ENCODE results near the gene FFAR1.

GRCh38 chr19:35344511-35345031 lies 3.1 kb upstream of the FFAR1 start:
- TF ChIP-seq, protein P1, sequence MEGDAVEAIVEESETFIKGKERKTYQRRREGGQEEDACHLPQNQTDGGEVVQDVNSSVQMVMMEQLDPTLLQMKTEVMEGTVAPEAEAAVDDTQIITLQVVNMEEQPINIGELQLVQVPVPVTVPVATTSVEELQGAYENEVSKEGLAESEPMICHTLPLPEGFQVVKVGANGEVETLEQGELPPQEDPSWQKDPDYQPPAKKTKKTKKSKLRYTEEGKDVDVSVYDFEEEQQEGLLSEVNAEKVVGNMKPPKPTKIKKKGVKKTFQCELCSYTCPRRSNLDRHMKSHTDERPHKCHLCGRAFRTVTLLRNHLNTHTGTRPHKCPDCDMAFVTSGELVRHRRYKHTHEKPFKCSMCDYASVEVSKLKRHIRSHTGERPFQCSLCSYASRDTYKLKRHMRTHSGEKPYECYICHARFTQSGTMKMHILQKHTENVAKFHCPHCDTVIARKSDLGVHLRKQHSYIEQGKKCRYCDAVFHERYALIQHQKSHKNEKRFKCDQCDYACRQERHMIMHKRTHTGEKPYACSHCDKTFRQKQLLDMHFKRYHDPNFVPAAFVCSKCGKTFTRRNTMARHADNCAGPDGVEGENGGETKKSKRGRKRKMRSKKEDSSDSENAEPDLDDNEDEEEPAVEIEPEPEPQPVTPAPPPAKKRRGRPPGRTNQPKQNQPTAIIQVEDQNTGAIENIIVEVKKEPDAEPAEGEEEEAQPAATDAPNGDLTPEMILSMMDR (IDR thresholded peaks at IDR 0.05), result no peak
- no peak for TF ChIP-seq EZH2 (IDR thresholded peaks at IDR 0.05; ENCODE audit: borderline replicate concordance, insufficient read depth, low read depth, low read length, poor library complexity, severe bottlenecking)
